HG03060 (cell line): ENCODE results near the gene EEIG2.
"Not testable (repeated sequence)": the region's sequence is repeated elsewhere in the genome, so short reads cannot be mapped to it uniquely, and the experiment has no call there.

Experiments
- ATAC-seq: cut with Tn5 transposase; IDR thresholded peaks from one replicate; pipeline ENCODE4 v1.9.1; 2021; ENCODE audit warnings: low read depth, moderate number of reproducible peaks; ENCODE audit not compliant: unreplicated experiment

Gene EEIG2

DNA sequence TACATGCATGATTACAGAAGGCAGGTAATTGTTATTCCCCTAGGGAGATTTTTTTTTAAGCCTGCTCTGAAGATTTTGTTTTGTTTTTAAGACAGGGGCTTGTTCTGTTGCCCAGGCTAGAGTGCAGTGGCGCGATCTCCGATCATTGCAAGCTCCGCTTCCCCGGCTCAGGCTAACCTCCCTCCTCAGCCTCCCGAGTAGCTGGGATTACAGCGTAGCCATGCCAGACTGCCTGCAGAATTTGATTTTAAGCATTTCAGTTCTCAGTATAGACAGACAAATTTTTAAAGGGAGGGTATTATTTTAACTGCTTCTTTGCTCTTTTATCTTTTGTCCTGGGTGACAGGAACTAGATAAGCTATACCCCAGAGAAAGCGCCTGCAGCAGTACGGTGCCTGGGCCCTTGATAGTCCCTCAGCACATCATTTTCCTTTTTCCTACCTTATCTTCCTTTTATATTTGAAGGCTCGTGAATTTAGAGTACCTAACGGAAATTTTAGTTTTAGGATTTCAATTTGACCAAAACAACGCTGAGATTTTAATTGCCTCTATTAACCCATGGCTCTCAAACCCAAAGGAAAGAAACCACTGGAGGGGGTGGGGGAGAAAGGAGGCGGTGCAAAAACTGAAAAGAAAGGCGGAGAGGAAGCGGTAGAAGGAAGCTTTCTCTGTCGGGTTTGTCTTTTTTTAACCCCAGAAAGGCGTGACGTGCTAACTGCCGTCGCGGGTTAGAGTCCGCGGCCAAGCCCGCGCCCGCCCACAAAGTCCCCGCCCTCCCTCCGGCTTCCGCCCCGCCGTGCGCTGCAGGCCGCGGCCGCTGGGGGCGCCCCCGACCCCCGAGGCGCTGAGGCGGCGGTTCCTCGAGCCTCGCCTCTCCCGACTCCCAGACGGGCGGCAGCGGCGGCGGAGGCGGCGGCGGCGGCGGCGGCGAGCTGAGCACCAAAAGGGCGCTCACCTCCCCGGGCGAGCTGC, at the start of gene EEIG2:
TSS of gene EEIG2 (plus strand) at position 886 of the 972 bp plus-strand sequence. CDS start 329 bp downstream, outside the sequence.
- peak; percentile 37 for ATAC-seq

DNA sequence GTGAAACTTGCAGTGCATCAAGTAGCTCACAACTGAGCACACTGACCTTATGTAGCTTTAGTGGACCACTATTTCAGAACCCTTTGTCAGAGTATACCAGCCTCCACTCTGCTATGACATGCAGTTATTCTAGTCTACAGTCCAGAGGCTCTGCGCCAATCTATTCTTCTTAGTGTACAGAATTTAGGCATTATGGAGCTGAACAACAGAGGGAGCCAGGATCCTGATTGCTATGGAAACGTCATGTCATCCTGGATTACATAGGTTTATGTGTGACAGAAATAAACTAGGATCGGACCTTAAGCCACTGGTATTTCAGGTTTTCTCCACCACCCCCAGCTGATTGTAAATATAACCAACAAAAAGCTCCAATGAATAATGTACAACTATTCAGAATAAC, 48.1 kb upstream of the EEIG2 start:
- ATAC-seq: no peak

DNA sequence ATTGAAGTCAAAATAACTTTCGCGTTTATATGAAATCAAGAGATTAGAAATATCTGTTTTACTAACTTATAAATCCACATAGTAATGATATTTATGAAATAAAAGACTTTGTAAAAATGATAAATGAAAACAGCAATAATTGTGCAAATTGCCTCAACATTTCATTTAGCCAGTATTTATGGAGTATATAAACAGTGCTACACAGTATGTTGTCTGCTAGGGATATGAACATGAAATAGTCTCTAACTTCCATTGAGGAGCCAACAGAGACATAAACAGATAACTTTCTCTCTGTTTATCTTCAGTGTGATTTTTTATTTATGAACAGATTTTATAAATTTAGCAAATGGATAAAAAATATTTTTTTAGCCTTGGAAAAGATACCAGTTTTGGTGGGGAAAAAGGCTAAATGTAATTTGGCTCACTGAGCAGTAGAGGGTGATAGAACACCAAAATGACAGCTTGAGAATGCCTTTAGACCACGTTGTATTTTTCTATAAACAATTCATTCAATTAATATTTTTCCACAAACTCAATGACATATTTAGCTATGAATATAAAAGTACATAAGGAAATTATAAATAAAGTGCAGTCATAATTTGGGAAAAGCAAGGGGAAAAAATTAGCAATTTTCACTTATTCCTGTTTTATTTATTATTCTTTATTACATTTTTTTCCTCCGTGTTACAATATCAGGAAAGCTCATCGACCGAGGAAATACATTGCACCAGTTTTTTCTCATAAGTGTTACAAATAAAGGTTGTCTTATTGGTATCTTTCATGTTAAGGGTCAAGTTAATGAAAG, 47.5 kb upstream of the EEIG2 start:
- ATAC-seq: no peak

DNA sequence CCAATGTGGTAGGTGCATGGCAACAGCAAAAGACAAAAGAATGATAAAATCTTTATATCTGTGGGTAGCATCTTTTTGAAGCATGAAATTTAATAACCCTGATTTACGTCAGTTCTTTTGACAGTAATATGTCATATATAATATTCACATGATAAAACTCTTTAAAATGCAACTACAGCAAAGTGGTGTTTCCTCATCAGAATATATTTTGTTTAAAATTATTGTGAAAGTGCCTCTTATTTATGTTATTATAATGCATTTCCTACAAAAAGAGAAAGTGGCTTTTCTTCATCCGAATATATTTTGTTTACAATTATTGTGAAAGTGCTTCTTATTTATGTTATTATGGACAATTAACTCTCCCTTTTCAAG, 46.9 kb upstream of the EEIG2 start:
- no peak for ATAC-seq

- ATAC-seq: not testable (repeated sequence)
Observed at GRCh38 chr1:108513914-108514313, 46.0 kb upstream of the EEIG2 start.

DNA sequence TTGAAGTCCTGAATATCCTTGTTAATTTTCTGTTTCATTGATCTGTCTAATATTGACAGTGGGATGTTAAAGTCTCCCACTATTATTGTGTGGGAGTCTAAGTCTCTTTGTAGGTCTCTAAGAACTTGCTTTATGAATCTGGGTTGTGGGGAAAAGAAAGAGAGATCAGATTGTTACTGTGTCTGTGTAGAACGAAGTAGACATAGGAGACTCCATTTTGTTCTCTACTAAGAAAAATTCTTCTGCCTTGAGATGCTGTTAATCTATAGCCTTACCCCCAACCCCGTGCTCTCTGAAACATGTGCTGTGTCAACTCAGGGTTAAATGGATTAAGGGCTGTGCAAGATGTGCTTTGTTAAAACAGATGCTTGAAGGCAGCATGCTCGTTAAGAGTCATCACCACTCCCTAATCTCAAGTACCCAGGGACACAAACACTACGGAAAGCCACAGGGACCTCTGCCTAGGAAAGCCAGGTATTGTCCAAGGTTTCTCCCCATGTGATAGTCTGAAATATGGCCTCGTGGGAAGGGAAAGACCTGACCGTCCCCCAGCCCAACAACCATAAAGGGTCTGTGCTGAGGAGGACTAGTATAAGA, 42.5 kb upstream of the EEIG2 start:
- ATAC-seq: not testable (repeated sequence)

- ATAC-seq: no peak
Observed at GRCh38 chr1:108521990-108522393, 37.9 kb upstream of the EEIG2 start.

GRCh38 chr1:108523829-108524228, 36.1 kb upstream of the EEIG2 start:
- no peak for ATAC-seq

GRCh38 chr1:108524676-108525075, 35.2 kb upstream of the EEIG2 start:
- no peak for ATAC-seq

DNA sequence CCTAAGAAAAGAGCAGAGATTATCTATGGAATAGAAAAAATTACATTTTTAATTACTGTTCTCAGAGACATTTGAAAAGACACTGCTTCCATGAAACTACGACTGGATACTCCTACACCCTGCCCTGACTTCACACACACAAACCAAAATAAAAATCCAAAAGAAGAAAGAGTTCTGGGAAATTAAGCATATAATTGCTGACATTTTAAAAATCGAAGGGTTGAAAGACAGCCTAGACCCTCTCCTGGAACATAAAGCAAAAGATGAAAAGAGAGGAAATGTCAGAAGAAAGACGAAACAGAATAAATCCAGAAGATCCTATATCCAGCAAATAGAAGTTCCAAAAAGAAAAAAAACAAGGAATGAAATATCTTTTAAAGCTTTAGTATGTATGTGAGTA, 32.8 kb upstream of the EEIG2 start:
- no peak for ATAC-seq

DNA sequence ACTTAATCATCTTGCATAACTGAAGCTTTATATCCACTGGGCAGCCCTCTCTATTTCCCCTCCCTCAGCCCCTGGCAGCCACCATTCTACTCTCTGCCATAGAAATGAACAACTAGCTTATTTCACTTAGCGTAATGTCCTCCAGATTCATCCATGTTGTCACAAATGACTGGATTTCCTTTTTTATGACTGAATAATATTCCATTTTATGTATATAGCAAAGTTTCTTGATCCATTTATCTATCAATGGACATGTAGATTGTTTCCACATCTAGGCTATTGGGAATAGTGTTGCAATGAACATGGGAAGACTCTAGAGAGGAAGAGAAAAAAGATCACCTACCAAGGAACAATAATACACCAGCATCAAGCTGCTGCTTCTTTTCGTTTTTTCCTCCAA, 32.1 kb upstream of the EEIG2 start:
- ATAC-seq: no peak

GRCh38 chr1:108531444-108531843, 28.5 kb upstream of the EEIG2 start:
- no peak for ATAC-seq

- no peak for ATAC-seq
Observed at GRCh38 chr1:108532730-108533129, 27.2 kb upstream of the EEIG2 start.

DNA sequence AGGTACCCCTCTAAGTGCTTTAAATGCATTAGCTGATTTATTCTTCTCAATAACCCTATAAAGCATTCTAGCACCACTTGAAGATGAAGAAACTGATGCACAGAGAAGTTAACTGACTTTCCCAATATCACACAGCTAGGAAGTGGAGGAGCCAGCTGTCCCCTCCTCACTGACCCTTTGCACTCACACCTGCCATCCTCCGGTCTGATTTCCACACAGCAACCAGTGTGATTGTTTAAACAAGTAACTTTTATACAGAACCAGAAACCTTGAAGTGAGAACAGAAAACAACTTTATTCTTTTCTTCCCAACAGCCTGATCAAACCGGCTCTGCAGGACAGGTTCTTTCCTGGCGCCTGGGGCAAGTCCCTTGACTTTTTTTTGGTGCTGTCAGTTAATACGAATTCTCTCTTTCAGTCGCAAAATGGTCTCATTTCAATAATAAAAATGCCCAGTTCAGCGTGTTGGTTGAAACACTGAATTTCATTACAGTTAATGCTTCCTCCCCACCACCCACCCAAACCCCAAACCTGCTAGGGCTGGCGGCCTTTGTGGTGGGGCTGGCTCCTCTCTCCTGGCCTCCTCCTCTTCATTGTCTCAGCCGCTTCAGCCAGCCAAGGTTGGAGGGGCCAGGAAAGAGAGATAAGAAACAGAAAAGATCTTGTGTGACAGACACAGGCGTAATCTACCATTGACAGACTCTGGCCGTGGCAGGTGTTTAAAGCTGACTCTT, 26.4 kb upstream of the EEIG2 start:
- ATAC-seq: no peak

DNA sequence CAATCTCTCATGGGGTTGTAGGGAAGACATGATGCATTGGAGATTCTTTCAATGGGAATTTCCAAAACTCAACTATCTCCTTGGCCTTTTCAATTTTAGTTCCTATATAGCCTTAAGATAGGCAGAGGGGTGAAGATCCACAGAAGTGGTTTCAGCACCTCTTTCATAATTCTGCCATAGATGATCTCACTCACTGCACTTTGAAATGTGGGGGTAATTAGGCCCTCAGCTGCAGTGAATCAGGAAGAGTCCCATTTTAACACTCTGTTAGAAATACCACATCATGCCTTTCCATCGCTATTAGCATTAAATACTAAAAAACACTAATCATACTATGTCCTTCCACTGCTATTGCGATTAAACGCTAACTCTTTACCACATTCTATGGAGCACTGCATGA, 25.1 kb upstream of the EEIG2 start:
- no peak for ATAC-seq

DNA sequence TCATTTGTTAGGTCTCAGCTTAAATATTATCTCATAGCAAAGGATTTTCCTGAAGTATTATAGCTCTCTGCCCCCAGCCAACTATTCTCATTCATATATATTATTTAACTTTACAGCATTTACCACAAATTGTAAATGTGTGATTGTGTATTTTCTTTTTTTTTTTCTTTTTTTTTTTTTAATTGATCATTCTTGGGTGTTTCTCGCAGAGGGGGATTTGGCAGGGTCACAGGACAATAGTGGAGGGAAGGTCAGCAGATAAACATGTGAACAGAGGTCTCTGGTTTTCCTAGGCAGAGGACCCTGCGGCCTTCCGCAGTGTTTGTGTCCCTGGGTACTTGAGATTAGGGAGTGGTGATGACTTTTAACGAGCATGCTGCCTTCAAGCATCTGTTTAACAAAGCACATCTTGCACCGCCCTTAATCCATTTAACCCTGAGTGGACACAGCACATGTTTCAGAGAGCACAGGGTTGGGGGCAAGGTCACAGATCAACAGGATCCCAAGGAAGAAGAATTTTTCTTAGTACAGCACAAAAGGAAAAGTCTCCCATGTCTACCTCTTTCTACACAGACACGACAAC, 24.5 kb upstream of the EEIG2 start:
- not testable (repeated sequence) for ATAC-seq

DNA sequence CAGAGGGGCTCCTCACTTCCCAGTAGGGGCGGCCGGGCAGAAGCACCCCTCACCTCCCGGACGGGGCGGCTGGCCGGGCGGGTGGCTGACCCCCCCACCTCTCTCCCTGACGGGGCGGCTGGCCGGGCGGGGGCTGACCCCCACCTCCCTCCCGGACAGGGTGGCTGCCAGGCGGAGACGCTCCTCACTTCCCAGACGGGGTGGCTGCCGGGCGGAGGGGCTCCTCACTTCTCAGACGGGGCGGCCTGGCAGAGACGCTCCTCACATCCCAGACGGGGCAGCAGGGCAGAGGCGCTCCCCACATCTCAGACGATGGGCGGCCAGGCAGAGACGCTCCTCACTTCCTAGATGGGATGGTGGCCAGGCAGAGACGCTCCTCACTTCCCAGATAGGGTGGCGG, 23.9 kb upstream of the EEIG2 start:
- not testable (repeated sequence) for ATAC-seq

- not testable (repeated sequence) for ATAC-seq
Observed at GRCh38 chr1:108536791-108537190, 23.1 kb upstream of the EEIG2 start.

DNA sequence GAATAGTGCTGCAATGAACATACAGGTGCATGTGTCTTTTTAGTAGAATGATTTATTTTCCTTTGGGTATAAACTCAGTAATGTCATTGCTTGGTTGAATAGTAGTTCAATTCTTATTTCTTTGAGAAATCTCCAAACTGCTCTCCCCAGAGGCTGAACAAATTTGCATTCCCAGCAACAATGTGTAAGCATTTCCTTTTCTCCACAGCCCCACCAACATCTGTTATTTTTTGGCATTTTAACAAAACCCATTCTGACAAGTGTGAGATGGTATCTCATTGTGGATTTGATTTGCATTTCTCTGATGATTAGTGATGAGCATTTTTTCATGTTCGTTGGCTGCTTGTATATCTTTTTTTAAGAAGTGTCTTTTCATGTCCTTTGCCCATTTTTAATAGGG, 21.9 kb upstream of the EEIG2 start:
- peak; percentile 58 for ATAC-seq

DNA sequence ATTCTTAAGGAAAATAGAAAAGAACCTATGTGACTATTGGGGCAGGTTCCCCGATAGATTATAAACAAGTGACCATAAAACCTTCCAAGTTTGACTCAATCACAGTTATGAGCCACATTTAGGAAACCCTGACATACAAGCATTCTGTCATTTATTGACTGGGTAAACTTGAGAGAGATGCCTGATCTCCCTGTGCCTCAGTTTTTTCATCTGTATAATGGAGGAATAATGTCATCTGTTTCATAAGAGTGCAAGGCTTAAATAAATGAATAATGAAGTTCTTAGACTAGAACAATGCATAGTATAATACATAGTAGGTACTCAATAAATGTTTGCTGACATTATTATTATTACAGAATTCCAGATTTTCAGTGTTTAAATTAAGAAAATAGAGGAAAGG, 18.9 kb upstream of the EEIG2 start:
- no peak for ATAC-seq
